Effector CD4-positive, alpha-beta T cell (primary cell): ENCODE measurements around the gene UVRAG.
"Not testable (repeated sequence)": the region's sequence is repeated elsewhere in the genome, so short reads cannot be mapped to it uniquely, and the experiment has no call there.

Experiments used
- DNase-seq: peaks from one replicate; pipeline ENCODE4 v3.0.0-alpha.2; 2020

The UVRAG gene

GRCh38 chr11:75850787-75851186 lies 35.8 kb downstream of the UVRAG start:
- DNase-seq: no peak

- no peak for DNase-seq
Observed at GRCh38 chr11:75851203-75851602, 36.2 kb downstream of the UVRAG start.

GRCh38 chr11:75852406-75853017 lies 37.5 kb downstream of the UVRAG start:
- DNase-seq: no peak

GRCh38 chr11:75853563-75853962 lies 38.6 kb downstream of the UVRAG start:
- not testable (repeated sequence) for DNase-seq

GRCh38 chr11:75853971-75854370 lies 39.0 kb downstream of the UVRAG start:
- DNase-seq: no peak

- DNase-seq: no peak
Observed at GRCh38 chr11:75855206-75855605, 40.2 kb downstream of the UVRAG start.

GRCh38 chr11:75856912-75857311 lies 41.9 kb downstream of the UVRAG start:
- DNase-seq: no peak

- no peak for DNase-seq
Observed at GRCh38 chr11:75858042-75858441, 43.0 kb downstream of the UVRAG start.

GRCh38 chr11:75858613-75859012 lies 43.6 kb downstream of the UVRAG start:
- no peak for DNase-seq

- DNase-seq: no peak
Observed at GRCh38 chr11:75859614-75860013, 44.6 kb downstream of the UVRAG start.

- no peak for DNase-seq
Observed at GRCh38 chr11:75862437-75862836, 47.4 kb downstream of the UVRAG start.

GRCh38 chr11:75867778-75868374 lies 52.9 kb downstream of the UVRAG start:
- peak; percentile 44 for DNase-seq

GRCh38 chr11:75868990-75869389 lies 54.0 kb downstream of the UVRAG start:
- DNase-seq: no peak

GRCh38 chr11:75869661-75870455 lies 54.8 kb downstream of the UVRAG start:
- no peak for DNase-seq

GRCh38 chr11:75872887-75873416 lies 57.9 kb downstream of the UVRAG start:
- DNase-seq: no peak

- DNase-seq: no peak
Observed at GRCh38 chr11:75873417-75874221, 58.6 kb downstream of the UVRAG start.

- no peak for DNase-seq
Observed at GRCh38 chr11:75874684-75875341, 59.8 kb downstream of the UVRAG start.

GRCh38 chr11:75877327-75877726 lies 62.3 kb downstream of the UVRAG start:
- not testable (repeated sequence) for DNase-seq

GRCh38 chr11:75877931-75878330 lies 62.9 kb downstream of the UVRAG start:
- DNase-seq: not testable (repeated sequence)

GRCh38 chr11:75878933-75879332 lies 63.9 kb downstream of the UVRAG start:
- DNase-seq: no peak

GRCh38 chr11:75879737-75880136 lies 64.7 kb downstream of the UVRAG start:
- DNase-seq: no peak

- not testable (repeated sequence) for DNase-seq
Observed at GRCh38 chr11:75880343-75880742, 65.3 kb downstream of the UVRAG start.
